ENCODE results near the gene EHD3.
A peak's percentile ranks its signal among the peaks of the same experiment; 100 is the strongest.

EHD3 gene

GRCh38 chr2:31214444-31214915 lies 19.5 kb upstream of the EHD3 start:
- no peak overlapping the region for H2BK15ac ChIP-seq (ENCODE audit: low read depth, poor library complexity, severe bottlenecking)
- H3K27me3 ChIP-seq (ENCODE audit: control insufficient read depth in 1 of 2, insufficient read depth in 1 of 2, low read length in 2 of 2) = peaks cover 4 to 24% of the 10 kb centered on the region in 2 experiments
- no peaks in the 10 kb centered on the region for H3K4me1 ChIP-seq (ENCODE audit: control insufficient read depth, insufficient read depth, low read depth, low read length)
- no peak overlapping the region for H3K27ac ChIP-seq (ENCODE audit: low read length, poor library complexity, severe bottlenecking)
- H2BK5ac ChIP-seq (ENCODE audit: low read depth, low read length, poor library complexity, severe bottlenecking) = no peak overlapping the region
- H3K4ac ChIP-seq (ENCODE audit: low read depth in 1 of 2, low read length in 2 of 2) = no peak overlapping the region
- H2BK120ac ChIP-seq (ENCODE audit: low read depth, low read length) = no peak overlapping the region
- H3K36me3 ChIP-seq (ENCODE audit: control insufficient read depth in 1 of 2, insufficient read depth in 2 of 2, low read depth in 1 of 2, low read length in 2 of 2) = no peaks in the 10 kb centered on the region
- no peak overlapping the region for H2AK5ac ChIP-seq (ENCODE audit: low read length, severe bottlenecking)
- no peaks in the 10 kb centered on the region for H3K79me1 ChIP-seq (replicated peaks; ENCODE audit: low read length, poor library complexity, severe bottlenecking)
- no peak overlapping the region for H2AFZ ChIP-seq (ENCODE audit: low read depth, low read length)
- H3K14ac ChIP-seq (ENCODE audit: low read length in 2 of 2) = no peak overlapping the region
- no peak overlapping the region for H4K91ac ChIP-seq (ENCODE audit: low read length)
- no peaks in the 10 kb centered on the region for H3K9me3 ChIP-seq (ENCODE audit: control insufficient read depth, low read length)
- DNase-seq = no peak
- 93% methylated on average over 8 of the region's 8 CpGs for WGBS
- H3K18ac ChIP-seq (ENCODE audit: low read depth in 1 of 2, low read length in 2 of 2) = no peak overlapping the region
- no peak overlapping the region for H3K23ac ChIP-seq (ENCODE audit: low read length in 2 of 2)
- no peak overlapping the region for H4K8ac ChIP-seq (ENCODE audit: low read length)
- H3K9ac ChIP-seq (ENCODE audit: low read length) = no peak overlapping the region
- H2BK12ac ChIP-seq (ENCODE audit: low read length in 2 of 2) = no peak overlapping the region
- H3K4me3 ChIP-seq (ENCODE audit: insufficient read depth in 1 of 2, low read depth in 1 of 2, low read length in 2 of 2) = no peak overlapping the region
- no peak overlapping the region for H3K4me2 ChIP-seq (ENCODE audit: low read length, poor library complexity, severe bottlenecking)

- Histone ChIP-seq H2BK12ac (ENCODE audit: low read length in 2 of 2) (peak overlapping the region in 1 of 2 experiments; percentile 41), H2AK5ac (ENCODE audit: low read length, severe bottlenecking) (no peak overlapping the region), H2AFZ (ENCODE audit: low read depth, low read length) (no peak overlapping the region), H3K4ac (ENCODE audit: low read depth in 1 of 2, low read length in 2 of 2) (no peak overlapping the region), H3K4me1 (ENCODE audit: control insufficient read depth, insufficient read depth, low read depth, low read length) (no peaks in the 10 kb centered on the region), H3K27ac (ENCODE audit: low read length, poor library complexity, severe bottlenecking) (no peak overlapping the region), H3K18ac (ENCODE audit: low read depth in 1 of 2, low read length in 2 of 2) (no peak overlapping the region), H3K4me2 (ENCODE audit: low read length, poor library complexity, severe bottlenecking) (no peak overlapping the region), H3K9ac (ENCODE audit: low read length) (no peak overlapping the region), H3K36me3 (ENCODE audit: control insufficient read depth in 1 of 2, insufficient read depth in 2 of 2, low read depth in 1 of 2, low read length in 2 of 2) (no peaks in the 10 kb centered on the region), H3K9me3 (ENCODE audit: control insufficient read depth, low read length) (no peaks in the 10 kb centered on the region), H3K27me3 (ENCODE audit: control insufficient read depth in 1 of 2, insufficient read depth in 1 of 2, low read length in 2 of 2) (peaks cover 9 to 45% of the 10 kb centered on the region in 2 experiments), H3K79me1 (replicated peaks; ENCODE audit: low read length, poor library complexity, severe bottlenecking) (no peaks in the 10 kb centered on the region), H3K4me3 (ENCODE audit: insufficient read depth in 1 of 2, low read depth in 1 of 2, low read length in 2 of 2) (no peak overlapping the region), H4K91ac (ENCODE audit: low read length) (no peak overlapping the region), H3K23ac (ENCODE audit: low read length in 2 of 2) (no peak overlapping the region), H2BK15ac (ENCODE audit: low read depth, poor library complexity, severe bottlenecking) (peak overlapping the region; percentile 18), H3K14ac (ENCODE audit: low read length in 2 of 2) (no peak overlapping the region), H2BK5ac (ENCODE audit: low read depth, low read length, poor library complexity, severe bottlenecking) (no peak overlapping the region), H4K8ac (ENCODE audit: low read length) (peak overlapping the region; percentile 15), H2BK120ac (ENCODE audit: low read depth, low read length) (no peak overlapping the region)
- no peak for DNase-seq
- WGBS = 54% methylated on average over 5 of the region's 5 CpGs
Measured at GRCh38 chr2:31216734-31217133, 17.2 kb upstream of the EHD3 start.

DNA sequence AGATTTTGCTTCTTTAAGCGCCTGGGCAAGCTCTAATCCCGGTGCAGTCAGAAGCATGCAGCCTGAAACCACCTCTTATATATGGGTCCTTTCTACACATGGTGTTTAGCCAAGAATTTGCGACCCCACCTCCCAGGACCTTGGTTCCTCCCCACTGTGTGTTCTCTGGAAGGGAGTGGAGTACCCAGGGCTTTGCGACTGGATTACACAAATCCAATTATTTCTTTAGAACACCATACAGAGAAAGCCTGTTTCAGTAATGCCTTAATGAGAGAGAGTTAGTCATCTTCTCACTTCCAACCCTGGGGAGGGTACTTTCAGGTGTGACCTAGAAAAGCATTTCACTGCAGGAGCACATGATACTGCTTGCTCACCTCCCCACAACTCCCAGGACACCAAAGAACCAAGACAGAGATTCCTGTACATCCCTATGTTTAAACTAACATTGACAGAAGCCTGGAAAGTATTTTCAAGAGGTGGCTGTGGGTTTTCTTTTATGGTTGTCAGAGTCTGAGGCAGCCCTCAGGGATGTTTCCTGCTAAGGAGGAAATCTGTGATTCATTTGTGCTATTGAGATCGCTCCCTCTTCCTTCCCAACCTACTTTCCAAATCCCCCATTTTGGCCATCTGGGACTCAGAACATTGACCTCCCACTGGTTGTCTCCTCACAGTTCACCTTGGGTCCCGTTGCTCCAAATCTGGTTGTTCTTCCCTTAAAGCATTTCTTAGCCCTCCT lies 16.3 kb upstream of the EHD3 start, which contains the start of gene CAPN14:
CAPN14 (minus strand) TSS at position 51 of the 736 bp plus-strand sequence. CDS start 12,068 bp downstream, outside the sequence.
- Histone ChIP-seq H2BK5ac (ENCODE audit: low read depth, low read length, poor library complexity, severe bottlenecking) (no peak within 1 kb of the TSS), H3K14ac (ENCODE audit: low read length in 2 of 2) (no peak within 1 kb of the TSS), H3K18ac (ENCODE audit: low read depth in 1 of 2, low read length in 2 of 2) (no peak within 1 kb of the TSS), H3K4me1 (ENCODE audit: control insufficient read depth, insufficient read depth, low read depth, low read length) (no peaks in the 10 kb centered on the region), H2BK15ac (ENCODE audit: low read depth, poor library complexity, severe bottlenecking) (peak within 1 kb of the TSS; percentile 18), H2AFZ (ENCODE audit: low read depth, low read length) (no peak within 1 kb of the TSS), H3K36me3 (ENCODE audit: control insufficient read depth in 1 of 2, insufficient read depth in 2 of 2, low read depth in 1 of 2, low read length in 2 of 2) (no peaks in the 10 kb centered on the region), H2AK5ac (ENCODE audit: low read length, severe bottlenecking) (no peak within 1 kb of the TSS), H3K79me1 (replicated peaks; ENCODE audit: low read length, poor library complexity, severe bottlenecking) (no peaks in the 10 kb centered on the region), H2BK120ac (ENCODE audit: low read depth, low read length) (no peak within 1 kb of the TSS), H3K27me3 (ENCODE audit: control insufficient read depth in 1 of 2, insufficient read depth in 1 of 2, low read length in 2 of 2) (peaks cover 9 to 54% of the 10 kb centered on the region in 2 experiments), H3K23ac (ENCODE audit: low read length in 2 of 2) (no peak within 1 kb of the TSS), H2BK12ac (ENCODE audit: low read length in 2 of 2) (peak within 1 kb of the TSS in 1 of 2 experiments; percentile 41), H3K9me3 (ENCODE audit: control insufficient read depth, low read length) (no peaks in the 10 kb centered on the region), H3K27ac (ENCODE audit: low read length, poor library complexity, severe bottlenecking) (no peak within 1 kb of the TSS), H3K4ac (ENCODE audit: low read depth in 1 of 2, low read length in 2 of 2) (no peak within 1 kb of the TSS), H4K8ac (ENCODE audit: low read length) (peak within 1 kb of the TSS; percentile 61), H3K9ac (ENCODE audit: low read length) (no peak within 1 kb of the TSS), H4K91ac (ENCODE audit: low read length) (no peak within 1 kb of the TSS), H3K4me2 (ENCODE audit: low read length, poor library complexity, severe bottlenecking) (no peak within 1 kb of the TSS), H3K4me3 (ENCODE audit: insufficient read depth in 1 of 2, low read depth in 1 of 2, low read length in 2 of 2) (no peak within 1 kb of the TSS)
- WGBS = 27% methylated on average over 4 of the region's 6 CpGs
- peak; percentile 39 for DNase-seq

GRCh38 chr2:31219131-31219969 lies 14.6 kb upstream of the EHD3 start:
- Histone ChIP-seq H4K8ac (ENCODE audit: low read length) (no peak overlapping the region), H2BK120ac (ENCODE audit: low read depth, low read length) (no peak overlapping the region), H4K91ac (ENCODE audit: low read length) (no peak overlapping the region), H3K14ac (ENCODE audit: low read length in 2 of 2) (no peak overlapping the region), H3K4me3 (ENCODE audit: insufficient read depth in 1 of 2, low read depth in 1 of 2, low read length in 2 of 2) (no peak overlapping the region), H2BK12ac (ENCODE audit: low read length in 2 of 2) (no peak overlapping the region), H3K9me3 (ENCODE audit: control insufficient read depth, low read length) (no peaks in the 10 kb centered on the region), H2BK5ac (ENCODE audit: low read depth, low read length, poor library complexity, severe bottlenecking) (no peak overlapping the region), H3K18ac (ENCODE audit: low read depth in 1 of 2, low read length in 2 of 2) (peak overlapping the region in 1 of 2 experiments; percentile 38), H3K27ac (ENCODE audit: low read length, poor library complexity, severe bottlenecking) (no peak overlapping the region), H3K4me2 (ENCODE audit: low read length, poor library complexity, severe bottlenecking) (no peak overlapping the region), H3K27me3 (ENCODE audit: control insufficient read depth in 1 of 2, insufficient read depth in 1 of 2, low read length in 2 of 2) (peaks cover 9 to 56% of the 10 kb centered on the region in 2 experiments), H3K23ac (ENCODE audit: low read length in 2 of 2) (no peak overlapping the region), H3K36me3 (ENCODE audit: control insufficient read depth in 1 of 2, insufficient read depth in 2 of 2, low read depth in 1 of 2, low read length in 2 of 2) (no peaks in the 10 kb centered on the region), H3K9ac (ENCODE audit: low read length) (no peak overlapping the region), H2AK5ac (ENCODE audit: low read length, severe bottlenecking) (no peak overlapping the region), H2BK15ac (ENCODE audit: low read depth, poor library complexity, severe bottlenecking) (peak overlapping the region; percentile 31), H2AFZ (ENCODE audit: low read depth, low read length) (no peak overlapping the region), H3K79me1 (replicated peaks; ENCODE audit: low read length, poor library complexity, severe bottlenecking) (no peaks in the 10 kb centered on the region), H3K4me1 (ENCODE audit: control insufficient read depth, insufficient read depth, low read depth, low read length) (no peaks in the 10 kb centered on the region), H3K4ac (ENCODE audit: low read depth in 1 of 2, low read length in 2 of 2) (no peak overlapping the region)
- WGBS = 24% methylated on average over 11 of the region's 11 CpGs
- peak; percentile 35 for DNase-seq
